ENCODE data around the gene TNFSF13.
A peak's percentile ranks its signal among the peaks of the same experiment; 100 is the strongest.

The TNFSF13 gene

DNA sequence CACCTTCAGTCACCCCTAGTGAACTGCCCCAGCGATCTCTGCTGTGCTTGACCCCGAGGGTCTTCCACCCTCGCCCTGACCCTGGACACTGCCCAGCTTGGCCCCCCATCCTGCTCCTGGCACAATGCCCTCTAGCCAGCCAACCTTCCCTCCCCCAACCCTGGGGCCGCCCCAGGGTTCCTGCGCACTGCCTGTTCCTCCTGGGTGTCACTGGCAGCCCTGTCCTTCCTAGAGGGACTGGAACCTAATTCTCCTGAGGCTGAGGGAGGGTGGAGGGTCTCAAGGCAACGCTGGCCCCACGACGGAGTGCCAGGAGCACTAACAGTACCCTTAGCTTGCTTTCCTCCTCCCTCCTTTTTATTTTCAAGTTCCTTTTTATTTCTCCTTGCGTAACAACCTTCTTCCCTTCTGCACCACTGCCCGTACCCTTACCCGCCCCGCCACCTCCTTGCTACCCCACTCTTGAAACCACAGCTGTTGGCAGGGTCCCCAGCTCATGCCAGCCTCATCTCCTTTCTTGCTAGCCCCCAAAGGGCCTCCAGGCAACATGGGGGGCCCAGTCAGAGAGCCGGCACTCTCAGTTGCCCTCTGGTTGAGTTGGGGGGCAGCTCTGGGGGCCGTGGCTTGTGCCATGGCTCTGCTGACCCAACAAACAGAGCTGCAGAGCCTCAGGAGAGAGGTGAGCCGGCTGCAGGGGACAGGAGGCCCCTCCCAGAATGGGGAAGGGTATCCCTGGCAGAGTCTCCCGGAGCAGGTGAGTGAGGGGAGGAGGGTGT, at the start of gene TNFSF13:
Gene TNFSF13 (plus strand): TSS at position 207 of the 776 bp plus-strand sequence. CDS start 290 bp downstream, at position 497.
- DNase-seq (ENCODE audit: low read depth), result no peak

DNA sequence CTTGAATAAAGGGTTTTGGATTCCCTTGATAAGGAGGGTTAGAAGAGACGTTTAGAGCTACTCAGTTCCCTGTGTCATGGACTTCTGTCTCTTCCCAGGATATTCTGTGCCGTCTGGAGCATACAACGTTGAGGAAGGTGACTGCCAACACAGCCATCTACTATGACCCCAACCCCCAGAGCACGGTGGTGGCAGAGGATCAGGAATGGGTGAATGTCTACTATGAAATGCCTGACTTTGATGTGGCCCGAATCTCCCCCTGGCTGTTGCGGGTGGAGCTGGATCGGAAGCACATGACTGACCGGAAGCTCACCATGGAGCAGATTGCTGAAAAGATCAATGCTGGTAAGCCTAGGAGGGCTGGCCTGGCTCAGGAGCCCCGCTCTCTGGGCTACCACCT, 49.7 kb upstream of the TNFSF13 start:
- DNase-seq (ENCODE audit: low read depth), result no peak

DNA sequence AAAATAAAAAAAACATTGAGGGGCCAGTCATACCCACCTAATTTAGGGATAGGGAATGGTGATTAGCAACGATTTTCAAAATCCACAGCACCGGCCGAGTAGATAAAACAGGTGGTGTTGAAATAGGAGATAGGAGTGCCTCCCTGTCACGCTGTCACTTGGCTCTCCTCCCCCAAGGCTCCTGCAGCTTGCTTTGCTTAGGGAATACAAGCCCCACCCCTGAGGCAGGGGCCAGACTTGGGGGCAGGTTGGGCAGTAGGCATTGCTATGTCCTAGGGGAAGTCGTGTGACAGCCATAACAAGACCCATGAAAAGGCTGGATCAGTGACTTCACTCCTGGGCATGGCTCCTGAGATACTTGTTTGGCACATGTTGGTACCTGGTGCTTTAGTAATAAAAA, 48.6 kb upstream of the TNFSF13 start:
- no peak for DNase-seq (ENCODE audit: low read depth)

DNA sequence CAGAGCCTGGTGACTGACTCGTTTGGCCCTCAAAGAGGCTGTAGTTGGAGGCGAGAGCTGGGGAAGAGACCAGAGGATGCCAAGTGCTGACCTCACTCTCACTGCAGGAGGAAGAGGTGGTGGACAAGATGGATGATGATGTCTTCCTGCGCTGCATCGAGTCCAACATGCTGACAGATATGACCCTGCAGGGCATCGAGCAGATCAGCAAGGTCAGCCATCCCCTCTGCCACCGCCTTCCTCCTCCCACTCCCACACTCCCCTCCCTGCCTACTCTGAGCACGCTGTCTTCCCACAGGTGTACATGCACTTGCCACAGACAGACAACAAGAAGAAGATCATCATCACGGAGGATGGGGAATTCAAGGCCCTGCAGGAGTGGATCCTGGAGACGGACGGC, 47.4 kb upstream of the TNFSF13 start:
- no peak for DNase-seq (ENCODE audit: low read depth)

DNA sequence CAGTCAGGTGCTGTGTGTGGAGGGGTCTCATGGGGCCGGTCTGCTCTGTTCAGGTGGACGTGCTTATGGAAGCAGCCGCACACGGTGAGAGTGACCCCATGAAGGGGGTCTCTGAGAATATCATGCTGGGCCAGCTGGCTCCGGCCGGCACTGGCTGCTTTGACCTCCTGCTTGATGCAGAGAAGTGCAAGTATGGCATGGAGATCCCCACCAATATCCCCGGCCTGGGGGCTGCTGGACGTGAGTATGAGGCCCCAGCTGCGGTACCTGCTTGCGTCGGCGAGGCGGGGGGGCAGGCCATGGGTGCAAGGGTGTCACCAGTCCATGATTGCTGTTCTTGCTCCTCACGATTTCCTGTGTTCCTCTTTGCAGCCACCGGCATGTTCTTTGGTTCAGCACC, 46.4 kb upstream of the TNFSF13 start:
- DNase-seq (ENCODE audit: low read depth), result no peak

- no peak for DNase-seq (ENCODE audit: low read depth)
These were observed 45.6 kb upstream of the TNFSF13 start for GRCh38 chr17:7512824-7513540.

DNA sequence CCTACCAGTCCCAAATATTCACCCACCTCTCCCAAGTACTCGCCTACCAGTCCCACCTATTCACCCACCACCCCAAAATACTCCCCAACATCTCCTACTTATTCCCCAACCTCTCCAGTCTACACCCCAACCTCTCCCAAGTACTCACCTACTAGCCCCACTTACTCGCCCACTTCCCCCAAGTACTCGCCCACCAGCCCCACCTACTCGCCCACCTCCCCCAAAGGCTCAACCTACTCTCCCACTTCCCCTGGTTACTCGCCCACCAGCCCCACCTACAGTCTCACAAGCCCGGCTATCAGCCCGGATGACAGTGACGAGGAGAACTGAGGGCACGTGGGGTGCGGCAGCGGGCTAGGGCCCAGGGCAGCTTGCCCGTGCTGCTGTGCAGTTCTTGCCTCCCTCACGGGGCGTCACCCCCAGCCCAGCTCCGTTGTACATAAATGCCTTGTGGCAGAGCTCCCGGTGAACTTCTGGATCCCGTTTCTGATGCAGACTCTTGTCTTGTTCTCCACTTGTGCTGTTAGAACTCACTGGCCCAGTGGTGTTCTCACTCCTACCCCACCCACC, 44.6 kb upstream of the TNFSF13 start:
- no peak for DNase-seq (ENCODE audit: low read depth)

DNA sequence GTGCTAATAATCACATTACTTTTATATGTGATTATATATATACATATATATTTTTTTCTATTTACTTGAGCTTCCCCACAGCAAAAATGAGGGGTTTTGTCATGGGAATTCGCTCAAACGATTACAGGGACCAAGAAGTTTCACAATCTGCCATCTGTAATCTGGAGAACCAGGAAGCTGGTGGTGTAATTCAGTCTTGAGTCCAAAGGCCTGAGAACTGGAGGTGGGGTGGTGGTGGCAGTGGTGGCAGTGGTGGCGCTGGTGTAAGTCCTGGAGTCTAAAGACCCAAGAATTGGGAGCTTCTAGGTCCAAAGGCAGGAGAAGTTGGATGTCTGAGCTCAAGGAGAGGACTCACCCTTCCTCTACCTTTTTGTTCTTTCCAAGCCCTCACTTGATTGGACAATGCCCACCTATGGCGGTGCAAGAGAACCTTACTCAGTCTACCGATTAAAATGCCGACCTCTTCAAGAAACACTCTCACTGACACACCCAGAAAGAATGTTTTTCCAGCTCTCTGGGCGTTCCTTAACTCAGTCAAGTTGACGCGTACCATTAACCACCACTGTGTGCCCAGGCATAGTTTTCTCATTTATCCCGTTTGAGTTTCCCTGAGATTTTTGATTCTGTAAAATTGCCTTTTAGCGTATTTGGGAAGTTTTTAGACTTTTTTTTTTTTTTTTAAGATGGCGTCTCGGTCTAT, 42.5 kb upstream of the TNFSF13 start:
- DNase-seq (ENCODE audit: low read depth), result no peak

GRCh38 chr17:7523033-7523432, 35.5 kb upstream of the TNFSF13 start:
- peak; percentile 21 for DNase-seq (ENCODE audit: low read depth)

DNA sequence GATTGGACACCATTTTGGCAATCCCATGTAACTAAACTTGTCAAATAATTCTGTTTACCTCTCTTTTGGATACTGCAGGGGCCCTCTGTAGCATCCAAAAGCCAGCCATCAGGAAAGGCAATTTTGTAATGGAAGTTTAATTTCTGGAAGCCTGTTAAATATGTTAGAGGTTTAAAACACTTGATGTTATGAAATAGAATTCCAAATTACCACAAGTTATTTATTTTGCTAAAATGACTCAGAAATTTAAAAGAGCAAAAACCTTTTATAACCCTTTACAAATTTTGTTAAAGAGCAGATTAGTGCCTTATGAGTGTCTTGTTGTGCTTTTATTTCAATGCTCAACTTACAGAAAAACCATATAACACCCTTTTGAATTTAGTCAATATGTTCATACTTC, 29.7 kb upstream of the TNFSF13 start:
- DNase-seq (ENCODE audit: low read depth), result no peak

DNA sequence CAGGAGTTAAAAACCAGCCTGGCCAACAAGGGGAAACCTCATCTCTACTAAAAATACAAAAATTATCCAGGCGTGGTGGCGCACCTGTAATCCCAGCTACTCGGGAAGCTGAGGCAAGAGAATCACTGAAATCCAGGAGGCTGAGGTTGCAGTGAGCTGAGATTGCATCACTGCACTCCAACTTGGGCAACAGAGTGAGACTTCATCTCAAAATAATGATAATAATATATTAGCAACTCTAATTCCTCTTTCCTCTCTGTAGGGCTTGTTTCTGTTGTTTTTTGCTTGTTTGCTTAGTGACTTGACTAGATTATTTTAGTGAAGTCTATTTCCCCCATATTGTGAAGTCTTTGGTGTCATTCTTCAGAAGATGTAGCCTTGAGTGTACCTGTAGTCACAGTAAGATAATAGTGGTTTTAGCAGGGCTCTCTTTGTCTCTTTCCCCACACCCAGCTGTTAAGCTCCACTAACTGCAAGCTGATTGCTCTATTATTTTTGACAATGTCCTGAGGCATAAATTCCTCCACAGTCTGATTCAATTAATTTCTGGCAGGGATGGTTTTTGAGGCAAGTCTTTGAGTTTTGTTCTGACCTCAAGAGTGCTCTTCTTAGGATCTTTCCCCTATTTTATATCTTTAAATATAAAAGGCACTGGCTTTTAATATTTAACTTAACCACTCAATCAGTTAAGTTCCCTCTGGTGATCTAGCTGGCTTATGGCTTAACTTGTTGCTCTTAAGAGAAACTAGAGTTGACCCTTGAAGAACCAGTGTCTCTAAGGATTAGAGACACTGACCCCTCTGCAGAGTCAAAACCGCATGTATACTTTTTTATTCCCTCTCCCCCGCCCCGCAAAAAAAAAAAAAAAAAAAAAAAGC, 28.3 kb upstream of the TNFSF13 start:
- DNase-seq (ENCODE audit: low read depth), result peak; percentile 18

- DNase-seq (ENCODE audit: low read depth), result no peak
These were observed 20.5 kb upstream of the TNFSF13 start for GRCh38 chr17:7538050-7538449.

DNA sequence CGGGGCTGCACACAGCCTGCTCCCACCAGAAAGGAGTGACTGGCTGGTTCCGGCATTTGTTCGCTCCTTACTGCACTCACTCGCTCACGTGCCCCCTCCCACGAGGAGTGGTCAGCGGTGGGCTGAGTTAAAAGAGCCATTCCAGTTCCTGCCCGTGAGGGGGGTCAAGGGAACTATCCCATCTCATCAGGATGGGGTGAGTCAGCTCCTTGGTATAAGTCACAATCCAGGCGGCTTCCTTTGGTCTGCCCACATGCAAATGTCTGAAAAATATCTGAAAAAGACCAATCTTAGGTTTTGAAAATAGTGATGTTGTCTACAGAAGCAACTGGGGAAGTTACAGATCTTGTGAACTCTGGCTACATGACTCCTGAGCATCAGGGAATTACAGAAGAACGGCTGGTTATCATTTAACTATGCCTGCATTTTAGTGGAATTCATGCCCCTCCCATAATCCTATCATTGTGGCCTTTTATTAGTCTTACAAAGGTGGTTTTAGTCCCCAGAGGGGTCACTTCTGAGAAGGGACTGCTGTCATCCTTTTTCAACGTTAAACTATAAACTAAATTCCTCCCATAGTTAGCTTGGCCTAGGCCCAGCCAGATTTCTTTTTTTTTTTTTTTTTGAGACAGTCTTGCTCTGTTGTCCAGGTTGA, 19.5 kb upstream of the TNFSF13 start:
- DNase-seq (ENCODE audit: low read depth), result peak; percentile 36

- DNase-seq (ENCODE audit: low read depth), result no peak
These were observed 17.4 kb upstream of the TNFSF13 start for GRCh38 chr17:7541074-7541621.

DNA sequence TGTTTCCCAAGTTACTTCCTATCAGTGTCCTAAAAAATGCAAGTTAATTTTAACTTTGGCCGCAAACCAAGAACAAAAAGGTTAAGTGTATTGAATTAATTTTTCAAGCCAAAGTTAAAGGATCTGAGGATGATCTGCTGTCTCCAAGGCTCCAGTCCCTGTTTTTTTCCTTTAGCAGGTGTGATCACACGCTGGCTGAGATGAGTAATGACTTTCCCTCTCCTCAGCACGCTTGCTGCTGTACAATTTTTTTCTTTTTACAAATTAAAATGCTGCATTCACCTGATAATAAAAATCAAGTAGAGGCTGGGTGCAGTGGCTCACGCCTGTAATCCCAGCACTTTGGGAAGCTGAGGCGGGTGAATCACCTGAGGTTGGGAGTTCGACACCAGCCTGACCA, 13.6 kb upstream of the TNFSF13 start:
- DNase-seq (ENCODE audit: low read depth), result no peak

DNA sequence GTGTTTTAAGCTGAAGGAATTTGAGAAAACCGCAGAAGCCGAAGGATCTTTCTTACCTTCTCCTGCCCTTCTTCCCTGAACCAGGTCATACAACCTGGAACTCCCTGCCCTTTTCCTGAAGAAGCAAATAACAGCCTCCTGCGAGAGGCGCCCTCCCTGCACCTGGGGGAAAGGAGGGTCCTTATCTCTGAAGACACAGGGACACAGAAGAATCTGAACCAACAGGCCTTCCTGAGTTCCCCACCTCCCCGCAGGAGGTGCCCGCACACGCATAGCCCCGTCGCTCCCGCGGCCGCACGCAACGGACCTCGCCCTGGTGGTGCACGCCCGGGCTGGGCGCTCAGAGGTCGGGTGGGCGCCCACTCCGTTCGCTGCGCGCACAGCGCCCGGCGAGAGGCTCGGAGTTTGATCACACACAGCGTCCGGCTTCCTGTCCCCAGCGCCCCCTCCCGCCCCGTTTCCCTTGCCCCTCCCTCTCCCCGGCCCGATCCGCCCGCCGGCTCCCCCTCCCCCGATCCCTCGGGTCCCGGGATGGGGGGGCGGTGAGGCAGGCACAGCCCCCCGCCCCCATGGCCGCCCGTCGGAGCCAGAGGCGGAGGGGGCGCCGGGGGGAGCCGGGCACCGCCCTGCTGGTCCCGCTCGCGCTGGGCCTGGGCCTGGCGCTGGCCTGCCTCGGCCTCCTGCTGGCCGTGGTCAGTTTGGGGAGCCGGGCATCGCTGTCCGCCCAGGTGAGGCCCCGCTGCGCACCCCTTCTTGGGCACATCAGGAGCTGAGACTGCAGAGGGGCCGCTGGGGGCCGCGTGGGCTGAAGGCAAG, 9.8 kb upstream of the TNFSF13 start, which contains the start of gene TNFSF12:
Gene TNFSF12 (plus strand): TSS at position 474 of the 816 bp plus-strand sequence. CDS start 96 bp downstream, at position 570.
- peak; percentile 62 for DNase-seq (ENCODE audit: low read depth)

GRCh38 chr17:7549401-7550055, 9.0 kb upstream of the TNFSF13 start:
- no peak for DNase-seq (ENCODE audit: low read depth)

- no peak for DNase-seq (ENCODE audit: low read depth)
These were observed 8.2 kb upstream of the TNFSF13 start for GRCh38 chr17:7550344-7550743.

DNA sequence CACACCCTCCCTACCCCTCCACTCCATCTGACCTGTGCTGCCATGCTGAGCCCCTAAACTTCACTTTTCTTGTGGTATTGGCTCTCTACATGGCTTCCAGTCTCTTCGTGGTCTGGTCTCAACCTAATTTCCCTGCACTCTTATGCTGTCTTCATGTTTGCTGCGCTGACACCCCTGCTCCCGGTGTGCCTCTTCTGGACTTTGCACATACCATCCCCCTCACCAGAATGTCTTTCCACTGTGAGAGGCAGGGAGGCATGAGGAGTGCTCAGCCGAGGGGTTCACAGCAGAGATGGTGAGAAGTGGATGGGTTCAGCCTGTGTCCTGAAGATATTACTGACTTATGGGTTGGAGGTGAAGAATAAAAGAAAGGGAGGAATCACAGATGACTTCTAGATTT, 7.2 kb upstream of the TNFSF13 start:
- no peak for DNase-seq (ENCODE audit: low read depth)

Measured in EH (cell line).